CD4-positive, CD25-positive, alpha-beta regulatory T cell (primary cell): ENCODE data around the gene PPFIA2. TPM values are rescaled to one million over a fixed set of nuclear protein-coding genes. Genes with fewer than 3 reads are reported as not detected.

Experiments used
- ATAC-seq, 2 donors: fragments of 150-1000 bp; cut with Tn5 transposase; one replicate each; pipeline ENCODE4 v1.10.0; 2021; ENCODE audit warnings: low read depth in 2 of 2, moderate number of reproducible peaks in 2 of 2, moderate library complexity in 1 of 2
- DNase-seq, 3 donors: peaks; one replicate each; pipeline versions ENCODE4 v3.0.0 to v3.0.0-alpha.2; 2012 to 2022; ENCODE audit warnings: mixed read lengths in 1 of 3
- H3K27ac ChIP-seq: one replicate; pipeline ENCODE4 v1.7.0; 2013; ENCODE audit warnings: mild to moderate bottlenecking, low read length; ENCODE audit not compliant: insufficient read depth, poor library complexity, severe bottlenecking
- H3K27me3 ChIP-seq: one replicate; pipeline ENCODE4 v1.7.0; 2013; ENCODE audit warnings: low read length; ENCODE audit not compliant: control insufficient read depth, insufficient read depth
- H3K36me3 ChIP-seq: one replicate; pipeline ENCODE4 v1.7.0; 2013; ENCODE audit warnings: mild to moderate bottlenecking, low read length, moderate library complexity; ENCODE audit not compliant: control insufficient read depth, insufficient read depth
- H3K4me1 ChIP-seq: 2 replicates; pipeline ENCODE4 v1.7.0; 2013; ENCODE audit warnings: mild to moderate bottlenecking, low read length; ENCODE audit not compliant: insufficient read depth, control insufficient read depth, poor library complexity, severe bottlenecking
- H3K4me3 ChIP-seq: one replicate; pipeline ENCODE4 v1.7.0; 2013; ENCODE audit warnings: low read depth, mild to moderate bottlenecking, low read length, moderate library complexity
- H3K9me3 ChIP-seq, 2 experiments: 1 replicate in 1 of 2; 2 replicates in 1 of 2; pipeline ENCODE4 v1.7.0; 2013; ENCODE audit warnings: low read length in 2 of 2, mild to moderate bottlenecking in 1 of 2, moderate library complexity in 1 of 2; ENCODE audit not compliant: control insufficient read depth in 2 of 2
- H3K27ac Mint-ChIP-seq, 3 donors: one replicate each; pipeline ENCODE4 v1.8.0; 2020 to 2022; ENCODE audit warnings: mild to moderate bottlenecking in 3 of 3, mixed read lengths in 3 of 3, moderate library complexity in 2 of 3
- H3K27me3 Mint-ChIP-seq: one replicate; pipeline ENCODE4 v1.8.0; 2022; ENCODE audit warnings: mild to moderate bottlenecking, mixed read lengths
- H3K36me3 Mint-ChIP-seq: one replicate; pipeline ENCODE4 v1.8.0; 2020; ENCODE audit warnings: mixed read lengths
- H3K4me1 Mint-ChIP-seq, 4 donors: one replicate each; pipeline ENCODE4 v1.8.0; 2020 to 2022; ENCODE audit warnings: mixed read lengths in 4 of 4, mild to moderate bottlenecking in 1 of 4
- H3K4me3 Mint-ChIP-seq, 4 donors: one replicate each; pipeline ENCODE4 v1.8.0; 2020 to 2022; ENCODE audit warnings: mild to moderate bottlenecking in 4 of 4, mixed read lengths in 4 of 4, moderate library complexity in 3 of 4
- H3K9me3 Mint-ChIP-seq, 7 donors: one replicate each; pipeline ENCODE4 v1.8.0; 2020 to 2022; ENCODE audit warnings: mixed read lengths in 7 of 7, mild to moderate bottlenecking in 3 of 7, moderate library complexity in 2 of 7
- polyA plus RNA-seq, 4 donors: library from polyadenylated mRNA; unstranded; fragments of 300-500 nt; fragmentation: Illumina TruSeq; gene quantifications; one replicate each; pipeline ENCODE4 v1.2.3, GENCODE V29; 2021
- total RNA-seq: library from RNA; stranded (reverse); gene quantifications from one replicate; pipeline ENCODE4 v1.2.3, GENCODE V29; 2022

The PPFIA2 gene
- total and polyA plus RNA-seq, 5 donors from 2014 or later = not detected

DNA sequence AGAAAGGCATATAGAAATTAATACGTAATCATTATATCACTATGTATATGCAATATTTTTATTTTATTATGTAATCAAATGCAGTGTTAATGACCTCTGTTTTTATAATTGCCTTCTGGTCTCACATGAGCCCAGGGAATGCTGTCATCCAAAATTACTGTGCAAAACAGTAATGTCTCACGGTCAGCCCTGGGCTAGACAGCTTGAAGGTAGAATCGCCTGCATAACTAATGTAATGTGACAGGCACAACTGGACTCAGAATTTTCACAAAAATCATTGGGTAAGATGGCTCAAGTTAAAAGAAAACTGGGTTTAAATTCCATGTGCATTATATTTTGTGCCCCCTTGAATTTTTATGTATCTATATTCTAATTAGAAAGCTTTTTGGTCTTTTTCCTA is 293.3 kb downstream of the PPFIA2 start:
- no peak for DNase-seq
- H3K27ac ChIP-seq = no peak overlapping the region
- no peaks in the 10 kb centered on the region for H3K4me1 Mint-ChIP-seq
- H3K36me3 ChIP-seq = no peaks in the 10 kb centered on the region
- no peak overlapping the region for H3K4me3 ChIP-seq
- H3K4me3 Mint-ChIP-seq = no peak overlapping the region
- H3K27me3 ChIP-seq = no peaks in the 10 kb centered on the region
- H3K27ac Mint-ChIP-seq = no peak overlapping the region
- H3K27me3 Mint-ChIP-seq = no peaks in the 10 kb centered on the region
- H3K9me3 ChIP-seq = no peaks in the 10 kb centered on the region
- peaks cover 0 to 13% (median 2%) of the 10 kb centered on the region in 7 donors for H3K9me3 Mint-ChIP-seq
- H3K4me1 ChIP-seq = no peaks in the 10 kb centered on the region
- no peak for ATAC-seq
- H3K36me3 Mint-ChIP-seq = no peaks in the 10 kb centered on the region

DNA sequence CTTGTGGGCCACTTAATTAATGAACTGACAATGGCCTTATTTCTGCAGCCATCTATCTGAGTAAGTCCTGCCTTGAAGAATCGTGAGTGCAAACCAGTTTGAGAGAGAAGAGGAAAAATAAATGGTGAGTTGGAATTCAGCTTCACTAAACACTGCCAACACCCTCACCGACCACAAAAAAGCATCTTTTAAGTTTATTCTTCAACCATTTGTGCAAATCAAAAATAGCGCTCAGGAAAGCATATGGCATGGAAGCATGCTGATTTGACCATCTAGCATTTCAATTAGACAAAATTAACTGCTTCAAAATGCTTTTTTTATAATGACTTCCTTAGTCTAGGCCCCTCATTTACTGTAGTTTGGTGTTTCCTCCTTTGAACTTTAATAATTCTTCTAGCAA is 294.0 kb downstream of the PPFIA2 start:
- Mint-ChIP-seq H3K4me3 (no peak overlapping the region), H3K27ac (no peak overlapping the region), H3K36me3 (no peaks in the 10 kb centered on the region), H3K27me3 (no peaks in the 10 kb centered on the region), H3K4me1 (no peaks in the 10 kb centered on the region), H3K9me3 (peaks cover 0 to 17% (median 2%) of the 10 kb centered on the region in 7 donors)
- ATAC-seq (no peak), DNase-seq (no peak)
- no peaks in the 10 kb centered on the region for H3K27me3 ChIP-seq
- H3K36me3 ChIP-seq = no peaks in the 10 kb centered on the region
- no peaks in the 10 kb centered on the region for H3K4me1 ChIP-seq
- no peaks in the 10 kb centered on the region for H3K9me3 ChIP-seq
- H3K27ac ChIP-seq = no peak overlapping the region
- H3K4me3 ChIP-seq = no peak overlapping the region

DNA sequence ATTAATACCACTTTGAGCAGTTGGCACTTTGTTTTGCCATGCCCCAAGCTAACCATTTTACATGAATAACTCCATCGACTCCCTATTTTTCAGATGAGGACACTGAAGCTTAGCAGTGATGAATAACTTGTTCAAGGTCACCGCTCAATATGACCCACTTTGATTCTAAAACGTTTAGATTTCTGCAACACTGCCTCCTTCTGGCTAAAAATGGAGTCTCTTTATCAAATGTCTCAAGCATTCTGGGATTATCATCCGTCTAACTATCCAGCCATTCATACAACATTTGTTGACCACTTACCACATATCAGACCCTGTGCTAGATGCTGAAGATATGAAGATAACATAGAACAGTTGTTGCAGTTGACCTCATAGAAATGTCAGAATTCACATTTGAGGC is 298.0 kb downstream of the PPFIA2 start:
- Histone ChIP-seq H3K4me1 (no peaks in the 10 kb centered on the region), H3K27me3 (no peaks in the 10 kb centered on the region), H3K36me3 (no peaks in the 10 kb centered on the region), H3K9me3 (no peaks in the 10 kb centered on the region), H3K27ac (no peak overlapping the region), H3K4me3 (no peak overlapping the region)
- Mint-ChIP-seq H3K4me3 (no peak overlapping the region), H3K27me3 (no peaks in the 10 kb centered on the region), H3K36me3 (no peaks in the 10 kb centered on the region), H3K27ac (no peak overlapping the region), H3K4me1 (no peaks in the 10 kb centered on the region), H3K9me3 (peaks cover 0 to 17% (median 2%) of the 10 kb centered on the region in 7 donors)
- DNase-seq (no peak), ATAC-seq (no peak)

DNA sequence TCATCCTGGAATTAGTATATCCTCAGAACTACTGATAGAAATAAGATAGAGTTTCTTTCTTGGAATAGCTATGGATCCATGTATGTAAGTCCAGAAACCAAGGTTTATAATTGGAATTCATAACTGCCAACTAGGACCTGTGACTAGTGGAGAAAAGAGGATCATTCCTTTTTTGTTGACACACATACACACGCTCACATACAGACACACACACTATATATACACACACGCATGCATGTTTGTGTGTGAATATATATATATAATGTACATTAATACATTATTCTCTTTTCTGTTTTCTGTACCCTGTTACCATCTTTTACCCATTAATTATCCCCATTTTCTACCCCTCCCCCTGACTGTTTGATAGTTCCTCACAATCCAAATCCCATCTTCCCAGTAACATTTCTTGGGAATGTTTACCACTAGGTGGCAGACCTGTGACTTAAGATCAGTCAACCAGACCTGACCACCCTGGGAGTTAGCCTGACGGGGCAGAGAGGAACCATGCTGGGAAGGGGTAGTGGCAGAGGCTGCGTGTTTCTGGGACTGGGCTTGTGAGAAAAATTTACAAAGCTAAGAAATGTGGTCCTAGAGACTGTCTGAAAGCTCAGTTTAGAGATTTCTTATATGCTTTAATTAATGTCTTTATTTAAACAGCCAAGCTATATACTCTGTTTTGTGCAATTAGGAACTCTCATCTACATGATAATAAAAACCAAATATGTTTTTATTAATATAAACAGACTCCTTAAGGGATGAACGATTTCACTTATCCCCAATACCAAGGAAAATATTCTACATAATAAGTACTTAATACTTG is 308.0 kb downstream of the PPFIA2 start:
- Mint-ChIP-seq H3K4me1 (no peaks in the 10 kb centered on the region), H3K27me3 (no peaks in the 10 kb centered on the region), H3K36me3 (no peaks in the 10 kb centered on the region), H3K27ac (no peak overlapping the region), H3K4me3 (no peak overlapping the region), H3K9me3 (peaks cover 0 to 13% (median 3%) of the 10 kb centered on the region in 7 donors)
- Histone ChIP-seq H3K27me3 (no peaks in the 10 kb centered on the region), H3K4me1 (no peaks in the 10 kb centered on the region), H3K36me3 (no peaks in the 10 kb centered on the region), H3K4me3 (no peak overlapping the region), H3K27ac (no peak overlapping the region), H3K9me3 (no peaks in the 10 kb centered on the region)
- DNase-seq (no peak), ATAC-seq (no peak)

DNA sequence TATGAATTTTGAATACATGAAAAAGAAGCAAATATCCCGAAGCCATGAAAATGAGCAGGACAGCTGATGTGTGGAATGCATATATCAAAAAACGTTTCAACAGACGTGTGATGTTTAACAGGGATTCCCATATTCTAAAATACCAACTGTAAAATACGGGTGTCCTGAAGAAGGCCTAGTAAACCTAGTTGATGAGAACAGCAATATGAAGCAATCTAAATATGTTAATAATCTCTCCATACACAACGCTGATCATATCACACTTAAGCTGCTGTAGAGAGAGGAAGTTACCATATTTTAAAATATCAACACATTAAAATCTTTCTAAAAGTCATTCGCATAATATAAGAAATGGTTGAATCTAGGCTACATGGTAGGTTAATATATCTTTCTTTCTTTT is 317.5 kb downstream of the PPFIA2 start:
- DNase-seq (no peak), ATAC-seq (no peak)
- no peaks in the 10 kb centered on the region for H3K36me3 ChIP-seq
- peaks cover 0 to 6% of the 10 kb centered on the region in 2 experiments for H3K9me3 ChIP-seq
- H3K9me3 Mint-ChIP-seq = peaks cover 0 to 4% (median 0%) of the 10 kb centered on the region in 7 donors
- H3K4me3 ChIP-seq = no peak overlapping the region
- H3K4me1 Mint-ChIP-seq = no peaks in the 10 kb centered on the region
- no peaks in the 10 kb centered on the region for H3K4me1 ChIP-seq
- H3K36me3 Mint-ChIP-seq = no peaks in the 10 kb centered on the region
- H3K27me3 ChIP-seq = no peaks in the 10 kb centered on the region
- no peaks in the 10 kb centered on the region for H3K27me3 Mint-ChIP-seq
- H3K27ac Mint-ChIP-seq = no peak overlapping the region
- no peak overlapping the region for H3K4me3 Mint-ChIP-seq
- no peak overlapping the region for H3K27ac ChIP-seq

DNA sequence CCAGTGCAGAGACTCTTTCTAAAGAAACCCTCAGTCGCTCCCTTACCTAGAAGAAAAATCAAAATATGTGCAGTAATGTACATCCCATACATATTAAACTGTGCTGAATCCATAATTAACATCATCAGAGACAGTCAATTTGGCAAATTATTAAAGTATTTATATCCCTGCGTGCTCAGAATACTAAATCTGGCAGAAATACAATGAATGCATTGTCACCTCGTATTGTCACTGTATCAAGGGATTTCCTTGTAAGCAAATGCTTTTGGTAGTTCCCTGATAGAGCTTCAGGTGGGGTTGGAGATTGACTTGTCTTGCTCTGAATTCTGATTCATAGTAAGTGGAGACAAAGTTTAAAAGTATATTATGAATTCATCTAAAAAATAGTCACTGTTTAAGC is 319.1 kb downstream of the PPFIA2 start:
- ATAC-seq = no peak
- H3K9me3 Mint-ChIP-seq = peaks cover 0 to 6% (median 2%) of the 10 kb centered on the region in 7 donors

DNA sequence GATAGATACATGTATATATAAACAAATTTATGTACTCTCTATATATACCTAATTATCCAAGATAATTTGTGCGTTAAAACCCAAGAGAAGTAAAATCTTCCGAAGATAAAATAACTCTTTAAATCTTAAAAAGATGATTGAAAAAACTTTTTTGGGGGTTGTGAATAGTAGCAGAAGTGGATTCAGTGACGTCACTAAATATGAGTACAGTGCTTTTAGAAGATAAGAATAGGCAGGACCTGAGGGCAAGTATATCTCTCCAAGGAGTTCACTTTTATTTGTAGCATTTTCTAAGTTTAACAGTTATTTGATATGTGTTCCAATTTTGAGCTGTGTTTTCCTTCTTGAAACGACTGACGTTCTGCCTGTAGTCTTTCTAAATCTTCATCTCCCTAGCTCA is 319.8 kb downstream of the PPFIA2 start:
- H3K9me3 Mint-ChIP-seq = peaks cover 0 to 6% (median 2%) of the 10 kb centered on the region in 7 donors
- Histone ChIP-seq H3K4me3 (no peak overlapping the region), H3K36me3 (no peaks in the 10 kb centered on the region), H3K4me1 (no peaks in the 10 kb centered on the region), H3K27ac (no peak overlapping the region), H3K27me3 (no peaks in the 10 kb centered on the region), H3K9me3 (peaks cover 0 to 6% of the 10 kb centered on the region in 2 experiments)
- DNase-seq (no peak), ATAC-seq (no peak)
- H3K4me3 Mint-ChIP-seq = no peak overlapping the region
- H3K27ac Mint-ChIP-seq = no peak overlapping the region
- H3K4me1 Mint-ChIP-seq = no peaks in the 10 kb centered on the region
- H3K36me3 Mint-ChIP-seq = no peaks in the 10 kb centered on the region
- no peaks in the 10 kb centered on the region for H3K27me3 Mint-ChIP-seq

More for the DNA sequence above, 319.1 kb downstream of the PPFIA2 start:
- Histone ChIP-seq H3K27ac (no peak overlapping the region), H3K27me3 (no peaks in the 10 kb centered on the region), H3K4me3 (no peak overlapping the region), H3K36me3 (no peaks in the 10 kb centered on the region), H3K4me1 (no peaks in the 10 kb centered on the region), H3K9me3 (peaks cover 0 to 6% of the 10 kb centered on the region in 2 experiments)
- H3K36me3 Mint-ChIP-seq = no peaks in the 10 kb centered on the region
- H3K27me3 Mint-ChIP-seq = no peaks in the 10 kb centered on the region
- no peak overlapping the region for H3K4me3 Mint-ChIP-seq
- DNase-seq = no peak
- no peak overlapping the region for H3K27ac Mint-ChIP-seq
- no peaks in the 10 kb centered on the region for H3K4me1 Mint-ChIP-seq

DNA sequence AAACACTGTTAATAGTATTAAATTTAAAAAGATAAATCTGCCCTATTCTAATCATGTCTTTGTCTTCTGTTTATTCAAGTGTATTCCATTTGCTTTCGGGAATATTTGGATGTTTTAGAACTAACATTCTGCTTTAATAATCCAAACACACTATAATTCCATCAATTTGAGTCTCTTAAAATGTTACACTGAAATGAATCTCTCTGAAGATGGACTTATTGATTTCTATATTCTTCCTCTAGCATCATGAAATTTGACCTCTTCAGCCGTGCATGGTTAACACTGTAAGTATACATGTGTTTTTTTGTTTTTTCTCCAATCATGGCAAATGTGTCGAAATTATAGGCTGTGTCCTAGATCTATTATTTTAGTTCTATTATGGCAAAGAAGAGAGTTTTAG is 342.1 kb downstream of the PPFIA2 start:
- Mint-ChIP-seq H3K9me3 (peaks cover 0 to 22% (median 8%) of the 10 kb centered on the region in 7 donors), H3K27ac (no peak overlapping the region), H3K4me3 (no peak overlapping the region), H3K36me3 (no peaks in the 10 kb centered on the region), H3K27me3 (no peaks in the 10 kb centered on the region), H3K4me1 (no peaks in the 10 kb centered on the region)
- no peaks in the 10 kb centered on the region for H3K9me3 ChIP-seq
- ATAC-seq (no peak), DNase-seq (no peak)
- no peaks in the 10 kb centered on the region for H3K36me3 ChIP-seq
- no peaks in the 10 kb centered on the region for H3K4me1 ChIP-seq
- H3K27me3 ChIP-seq = no peaks in the 10 kb centered on the region
- H3K4me3 ChIP-seq = no peak overlapping the region
- no peak overlapping the region for H3K27ac ChIP-seq
